GM12892 (cell line): ENCODE measurements around the gene KRT76.

Source experiments
- POLR2A ChIP-seq: IDR thresholded peaks from 2 replicates; pipeline ENCODE4 v1.6.1; 2011; ENCODE audit warnings: low read depth, low read length, control low read depth
- POLR2AphosphoS5 ChIP-seq: IDR thresholded peaks from 2 replicates; pipeline ENCODE4 v1.6.1; 2011; ENCODE audit warnings: low read depth, low read length, control low read depth

DNA sequence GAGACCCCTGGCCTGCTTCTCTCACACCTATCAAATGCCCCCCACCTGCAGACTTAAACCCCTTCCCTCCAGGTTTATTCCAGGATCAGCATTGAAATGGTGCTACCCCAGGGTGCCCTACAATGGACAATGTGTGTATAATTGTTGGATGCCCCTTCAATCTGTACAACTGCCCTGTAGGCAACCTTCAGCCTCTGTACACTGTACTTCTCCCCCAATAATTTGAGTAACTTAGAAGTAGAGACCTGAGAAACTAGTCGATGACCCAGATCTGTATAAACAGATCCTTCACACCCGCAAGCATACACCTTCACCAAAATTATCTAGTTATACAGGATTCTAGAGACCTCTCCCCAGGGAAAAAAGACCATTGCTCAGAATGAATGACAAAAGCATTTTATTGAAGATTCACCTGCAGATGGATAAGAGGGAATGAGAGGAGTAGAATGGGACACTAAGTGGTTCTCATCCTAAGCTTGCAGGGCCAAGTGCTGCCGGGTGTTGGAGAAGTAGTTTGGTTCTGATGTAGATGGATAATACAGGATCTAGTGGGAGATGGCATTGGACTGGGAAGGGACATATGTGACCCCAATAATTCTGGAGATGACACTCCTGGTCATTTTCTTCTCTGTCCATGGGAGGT is 29.1 kb upstream of the KRT76 start:
- TF ChIP-seq POLR2A (no peak), POLR2AphosphoS5 (no peak)
